ENCODE results near the gene ADAMTS18. TPM values are rescaled to one million over a fixed set of nuclear protein-coding genes. Genes with fewer than 3 reads are reported as not detected.

ADAMTS18 gene
- total and polyA plus RNA-seq, 2 donors from 2014 or later: 0.06 to 0.60 TPM

DNA sequence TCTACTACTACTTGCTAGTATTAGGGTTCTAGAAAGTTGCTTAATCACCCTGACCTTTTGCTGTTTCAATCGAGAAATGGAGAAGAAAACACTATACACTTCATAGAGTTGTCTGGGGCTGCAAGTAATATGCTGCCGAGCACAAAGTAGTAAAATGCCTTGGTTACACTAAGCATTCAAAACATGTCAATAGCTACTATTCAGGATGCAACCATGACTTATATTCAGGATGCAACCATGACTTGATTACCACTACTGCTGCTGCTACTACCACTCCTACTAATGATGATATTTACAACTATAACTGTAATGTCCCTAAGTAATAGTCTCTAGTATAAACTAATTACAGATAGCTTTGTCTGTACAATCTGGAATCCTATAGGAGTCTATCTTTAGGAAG lies 35.3 kb downstream of the ADAMTS18 start:
- no peak overlapping the region for H3K9ac ChIP-seq (ENCODE audit: low read length in 3 of 3)
- no peaks in the 10 kb centered on the region for H3K27me3 ChIP-seq (ENCODE audit: control insufficient read depth, insufficient read depth, low read length)
- intact Hi-C loops (cut with DNase I): no loop called here
- DNase-seq (no peak), FAIRE-seq (no peak)
- no peak overlapping the region for H3K27ac ChIP-seq (ENCODE audit: low read depth in 2 of 2, low read length in 2 of 2)
- TF ChIP-seq, protein P1, sequence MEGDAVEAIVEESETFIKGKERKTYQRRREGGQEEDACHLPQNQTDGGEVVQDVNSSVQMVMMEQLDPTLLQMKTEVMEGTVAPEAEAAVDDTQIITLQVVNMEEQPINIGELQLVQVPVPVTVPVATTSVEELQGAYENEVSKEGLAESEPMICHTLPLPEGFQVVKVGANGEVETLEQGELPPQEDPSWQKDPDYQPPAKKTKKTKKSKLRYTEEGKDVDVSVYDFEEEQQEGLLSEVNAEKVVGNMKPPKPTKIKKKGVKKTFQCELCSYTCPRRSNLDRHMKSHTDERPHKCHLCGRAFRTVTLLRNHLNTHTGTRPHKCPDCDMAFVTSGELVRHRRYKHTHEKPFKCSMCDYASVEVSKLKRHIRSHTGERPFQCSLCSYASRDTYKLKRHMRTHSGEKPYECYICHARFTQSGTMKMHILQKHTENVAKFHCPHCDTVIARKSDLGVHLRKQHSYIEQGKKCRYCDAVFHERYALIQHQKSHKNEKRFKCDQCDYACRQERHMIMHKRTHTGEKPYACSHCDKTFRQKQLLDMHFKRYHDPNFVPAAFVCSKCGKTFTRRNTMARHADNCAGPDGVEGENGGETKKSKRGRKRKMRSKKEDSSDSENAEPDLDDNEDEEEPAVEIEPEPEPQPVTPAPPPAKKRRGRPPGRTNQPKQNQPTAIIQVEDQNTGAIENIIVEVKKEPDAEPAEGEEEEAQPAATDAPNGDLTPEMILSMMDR (IDR thresholded peaks at IDR 0.05; ENCODE audit: borderline replicate concordance, extremely low read depth, insufficient read depth): no peak
- no peaks in the 10 kb centered on the region for H3K9me3 ChIP-seq (ENCODE audit: control insufficient read depth in 2 of 3, insufficient read depth in 1 of 3, low read length in 3 of 3)
- no peaks in the 10 kb centered on the region for H3K36me3 ChIP-seq (ENCODE audit: control insufficient read depth in 2 of 3, insufficient read depth in 3 of 3, low read length in 3 of 3)
- no peaks in the 10 kb centered on the region for H3K4me1 ChIP-seq (ENCODE audit: control insufficient read depth in 2 of 3, insufficient read depth in 2 of 3, low read depth in 1 of 3, low read length in 3 of 3)
- H3K4me3 ChIP-seq (ENCODE audit: low read length in 3 of 3): no peak overlapping the region

- Histone ChIP-seq H3K27me3 (ENCODE audit: control insufficient read depth, insufficient read depth, low read length) (no peaks in the 10 kb centered on the region), H3K4me1 (ENCODE audit: control insufficient read depth in 2 of 3, insufficient read depth in 2 of 3, low read depth in 1 of 3, low read length in 3 of 3) (no peaks in the 10 kb centered on the region), H3K4me3 (ENCODE audit: low read length in 3 of 3) (no peak overlapping the region), H3K27ac (ENCODE audit: low read depth in 2 of 2, low read length in 2 of 2) (no peak overlapping the region), H3K9ac (ENCODE audit: low read length in 3 of 3) (no peak overlapping the region), H3K36me3 (ENCODE audit: control insufficient read depth in 2 of 3, insufficient read depth in 3 of 3, low read length in 3 of 3) (no peaks in the 10 kb centered on the region), H3K9me3 (ENCODE audit: control insufficient read depth in 2 of 3, insufficient read depth in 1 of 3, low read length in 3 of 3) (no peaks in the 10 kb centered on the region)
- no peak for DNase-seq
- intact Hi-C loops (cut with DNase I): no loop called here
- FAIRE-seq: no peak
- TF ChIP-seq, protein P1 (IDR thresholded peaks at IDR 0.05; ENCODE audit: borderline replicate concordance, extremely low read depth, insufficient read depth): no peak
Observed at GRCh38 chr16:77399066-77399465, 35.8 kb downstream of the ADAMTS18 start.

- no peak for FAIRE-seq
- no peak overlapping the region for H3K4me3 ChIP-seq (ENCODE audit: low read length in 3 of 3)
- no peaks in the 10 kb centered on the region for H3K36me3 ChIP-seq (ENCODE audit: control insufficient read depth in 2 of 3, insufficient read depth in 3 of 3, low read length in 3 of 3)
- no peak overlapping the region for H3K9ac ChIP-seq (ENCODE audit: low read length in 3 of 3)
- TF ChIP-seq, protein P1 (IDR thresholded peaks at IDR 0.05; ENCODE audit: borderline replicate concordance, extremely low read depth, insufficient read depth): no peak
- H3K27ac ChIP-seq (ENCODE audit: low read depth in 2 of 2, low read length in 2 of 2): no peak overlapping the region
- no peak for DNase-seq
- intact Hi-C loops (cut with DNase I): no loop called here
- H3K27me3 ChIP-seq (ENCODE audit: control insufficient read depth, insufficient read depth, low read length): no peaks in the 10 kb centered on the region
- H3K4me1 ChIP-seq (ENCODE audit: control insufficient read depth in 2 of 3, insufficient read depth in 2 of 3, low read depth in 1 of 3, low read length in 3 of 3): no peaks in the 10 kb centered on the region
- H3K9me3 ChIP-seq (ENCODE audit: control insufficient read depth in 2 of 3, insufficient read depth in 1 of 3, low read length in 3 of 3): no peaks in the 10 kb centered on the region
Observed at GRCh38 chr16:77398495-77398894, 36.3 kb downstream of the ADAMTS18 start.

- TF ChIP-seq, protein P1 (IDR thresholded peaks at IDR 0.05; ENCODE audit: borderline replicate concordance, extremely low read depth, insufficient read depth): no peak
- Histone ChIP-seq H3K9ac (ENCODE audit: low read length in 3 of 3) (no peak overlapping the region), H3K27me3 (ENCODE audit: control insufficient read depth, insufficient read depth, low read length) (no peaks in the 10 kb centered on the region), H3K27ac (ENCODE audit: low read depth in 2 of 2, low read length in 2 of 2) (no peak overlapping the region), H3K4me1 (ENCODE audit: control insufficient read depth in 2 of 3, insufficient read depth in 2 of 3, low read depth in 1 of 3, low read length in 3 of 3) (no peaks in the 10 kb centered on the region), H3K4me3 (ENCODE audit: low read length in 3 of 3) (no peak overlapping the region), H3K36me3 (ENCODE audit: control insufficient read depth in 2 of 3, insufficient read depth in 3 of 3, low read length in 3 of 3) (no peaks in the 10 kb centered on the region), H3K9me3 (ENCODE audit: control insufficient read depth in 2 of 3, insufficient read depth in 1 of 3, low read length in 3 of 3) (no peaks in the 10 kb centered on the region)
- FAIRE-seq (no peak), DNase-seq (no peak)
- intact Hi-C loops (cut with DNase I): no loop called here
Observed at GRCh38 chr16:77396461-77396860, 38.4 kb downstream of the ADAMTS18 start.

Measured in kidney (tissue), 14 donors.